ENCODE data around the gene AGTRAP.

- TF ChIP-seq POLR2AphosphoS5 (IDR thresholded peaks at IDR 0.05; ENCODE audit: low read depth, low read length) = no peak
- TF ChIP-seq POLR2A (IDR thresholded peaks at IDR 0.05; ENCODE audit: low read depth, low read length) = no peak
Measured at GRCh38 chr1:11738096-11738495, 2.2 kb downstream of the AGTRAP start.
